Measurements from ENCODE around the gene CCDC7. TPM values are rescaled to one million over a fixed set of nuclear protein-coding genes. Genes with fewer than 3 reads are reported as not detected.
"Not testable (repeated sequence)": the region's sequence is repeated elsewhere in the genome, so short reads cannot be mapped to it uniquely, and the experiment has no call there.

Gene CCDC7
- total RNA-seq, 1 experiment from 2014 or later = 7.4 TPM

GRCh38 chr10:32540691-32541470 is 94.9 kb downstream of the CCDC7 start:
- H3K4me3 Mint-ChIP-seq (ENCODE audit: low read depth, unreplicated experiment) = no peak overlapping the region
- DNase-seq = no peak
- BruUV-seq (replicated peaks) = no TSS peak
- CTCF ChIA-PET = no interaction called here
- intact Hi-C loops (cut with micrococcal nuclease; ENCODE audit: unreplicated experiment) = no loop called here
- H3K27me3 Mint-ChIP-seq (ENCODE audit: unreplicated experiment) = no peaks in the 10 kb centered on the region
- H3K4me1 Mint-ChIP-seq (ENCODE audit: low read depth, unreplicated experiment) = no peaks in the 10 kb centered on the region
- no peak overlapping the region for H3K27ac Mint-ChIP-seq (ENCODE audit: unreplicated experiment)
- H3K9me3 Mint-ChIP-seq (ENCODE audit: low read depth, unreplicated experiment) = no peaks in the 10 kb centered on the region
- H3K36me3 Mint-ChIP-seq (ENCODE audit: insufficient read depth, unreplicated experiment) = no peaks in the 10 kb centered on the region
- TF ChIP-seq CTCF (IDR thresholded peaks at IDR 0.05; ENCODE audit: unreplicated experiment) = no peak

GRCh38 chr10:32548208-32548607 is 102.3 kb downstream of the CCDC7 start:
- no peak overlapping the region for H3K4me3 Mint-ChIP-seq (ENCODE audit: low read depth, unreplicated experiment)
- no peak for TF ChIP-seq CTCF (IDR thresholded peaks at IDR 0.05; ENCODE audit: unreplicated experiment)
- no peaks in the 10 kb centered on the region for H3K36me3 Mint-ChIP-seq (ENCODE audit: insufficient read depth, unreplicated experiment)
- H3K4me1 Mint-ChIP-seq (ENCODE audit: low read depth, unreplicated experiment) = no peaks in the 10 kb centered on the region
- intact Hi-C loops (cut with micrococcal nuclease; ENCODE audit: unreplicated experiment) = no loop called here
- H3K9me3 Mint-ChIP-seq (ENCODE audit: low read depth, unreplicated experiment) = peaks cover 3% of the 10 kb centered on the region
- no peaks in the 10 kb centered on the region for H3K27me3 Mint-ChIP-seq (ENCODE audit: unreplicated experiment)
- CTCF ChIA-PET = no interaction called here
- DNase-seq = no peak
- no TSS peak for BruUV-seq (replicated peaks)
- H3K27ac Mint-ChIP-seq (ENCODE audit: unreplicated experiment) = no peak overlapping the region

GRCh38 chr10:32556783-32557395 is 110.9 kb downstream of the CCDC7 start:
- Mint-ChIP-seq H3K4me3 (ENCODE audit: low read depth, unreplicated experiment) (no peak overlapping the region), H3K4me1 (ENCODE audit: low read depth, unreplicated experiment) (no peaks in the 10 kb centered on the region), H3K36me3 (ENCODE audit: insufficient read depth, unreplicated experiment) (no peaks in the 10 kb centered on the region), H3K9me3 (ENCODE audit: low read depth, unreplicated experiment) (peaks cover 6% of the 10 kb centered on the region), H3K27me3 (ENCODE audit: unreplicated experiment) (no peaks in the 10 kb centered on the region), H3K27ac (ENCODE audit: unreplicated experiment) (no peak overlapping the region)
- DNase-seq = no peak
- TF ChIP-seq CTCF (IDR thresholded peaks at IDR 0.05; ENCODE audit: unreplicated experiment) = no peak
- intact Hi-C loops (cut with micrococcal nuclease; ENCODE audit: unreplicated experiment) = no loop called here
- BruUV-seq (replicated peaks) = no TSS peak
- CTCF ChIA-PET = no interaction called here

- H3K4me3 Mint-ChIP-seq (ENCODE audit: low read depth, unreplicated experiment); CTCF ChIA-PET; H3K27ac Mint-ChIP-seq (ENCODE audit: unreplicated experiment); intact Hi-C loops (cut with micrococcal nuclease; ENCODE audit: unreplicated experiment); H3K4me1 Mint-ChIP-seq (ENCODE audit: low read depth, unreplicated experiment); BruUV-seq (replicated peaks); DNase-seq; H3K36me3 Mint-ChIP-seq (ENCODE audit: insufficient read depth, unreplicated experiment); H3K9me3 Mint-ChIP-seq (ENCODE audit: low read depth, unreplicated experiment); H3K27me3 Mint-ChIP-seq (ENCODE audit: unreplicated experiment): not testable (repeated sequence)
These were observed 116.8 kb downstream of the CCDC7 start for GRCh38 chr10:32562695-32563094.

- Mint-ChIP-seq H3K4me3 (ENCODE audit: low read depth, unreplicated experiment) (no peak overlapping the region), H3K36me3 (ENCODE audit: insufficient read depth, unreplicated experiment) (no peaks in the 10 kb centered on the region), H3K27me3 (ENCODE audit: unreplicated experiment) (no peaks in the 10 kb centered on the region), H3K27ac (ENCODE audit: unreplicated experiment) (no peak overlapping the region), H3K9me3 (ENCODE audit: low read depth, unreplicated experiment) (no peaks in the 10 kb centered on the region), H3K4me1 (ENCODE audit: low read depth, unreplicated experiment) (no peaks in the 10 kb centered on the region)
- DNase-seq = no peak
- no TSS peak for BruUV-seq (replicated peaks)
- CTCF ChIA-PET = interaction anchor here (1.2 kb wide), 1 partner anchor 11 kb away, joined by 6 read pairs; no protein-coding TSS in a partner anchor
- intact Hi-C loops (cut with micrococcal nuclease; ENCODE audit: unreplicated experiment) = no loop called here
- TF ChIP-seq CTCF (IDR thresholded peaks at IDR 0.05; ENCODE audit: unreplicated experiment) = no peak
These were observed 131.5 kb downstream of the CCDC7 start for GRCh38 chr10:32577448-32577847.

All from Calu3 (cell line).